ENCODE results near the gene DEDD. TPM values are rescaled to one million over a fixed set of nuclear protein-coding genes. Genes with fewer than 3 reads are reported as not detected.

DEDD gene
- total RNA-seq, 1 experiment from 2014 or later, result 44.7 TPM

- Histone ChIP-seq H3K27me3 (ENCODE audit: insufficient read depth, low read length) (no peaks in the 10 kb centered on the region), H2BK120ac (ENCODE audit: low read depth, low read length, poor library complexity, severe bottlenecking) (no peak overlapping the region), H2BK12ac (ENCODE audit: insufficient read length, low read depth, low read length) (no peak overlapping the region), H3K23me2 (ENCODE audit: insufficient read length, low read depth, low read length, poor library complexity, severe bottlenecking) (peaks cover 6% of the 10 kb centered on the region), H3K4me1 (ENCODE audit: insufficient read depth, low read length) (no peaks in the 10 kb centered on the region; the same call in 1 of the 2 replicates), H2BK20ac (ENCODE audit: low read depth, low read length, poor library complexity, severe bottlenecking) (no peak overlapping the region), H3K18ac (ENCODE audit: insufficient read length, low read depth, low read length) (no peak overlapping the region), H2BK5ac (ENCODE audit: insufficient read length, low read length) (no peak overlapping the region), H4K5ac (ENCODE audit: insufficient read length, low read depth, low read length) (no peak overlapping the region), H3K4ac (ENCODE audit: low read depth, low read length) (no peak overlapping the region), H4K20me1 (ENCODE audit: control insufficient read depth, insufficient read depth, insufficient read length) (no peaks in the 10 kb centered on the region), H3K79me2 (ENCODE audit: insufficient read depth, low read length) (no peaks in the 10 kb centered on the region), H3K79me1 (ENCODE audit: insufficient read depth, low read depth, low read length, poor library complexity, severe bottlenecking) (no peaks in the 10 kb centered on the region), H3K23ac (ENCODE audit: insufficient read length, low read depth, low read length) (no peak overlapping the region), H4K91ac (ENCODE audit: insufficient read length, low read depth, low read length) (no peak overlapping the region), H3K4me2 (ENCODE audit: insufficient read depth, insufficient read length, low read length) (no peak overlapping the region), H3T11ph (ENCODE audit: low read length) (no peak overlapping the region), H2AK5ac (ENCODE audit: insufficient read length, low read length) (no peak overlapping the region), H3K9ac (ENCODE audit: extremely low read depth, insufficient read length, low read length) (no peak overlapping the region), H3K56ac (ENCODE audit: insufficient read length, low read depth, low read length) (no peak overlapping the region), H3K14ac (ENCODE audit: insufficient read depth, low read length) (no peak overlapping the region), H2AFZ (ENCODE audit: low read length) (no peak overlapping the region), H3K9me3 (ENCODE audit: control insufficient read depth, low read depth, low read length) (no peaks in the 10 kb centered on the region), H2BK15ac (ENCODE audit: low read depth, low read length) (no peak overlapping the region), H3K27ac (ENCODE audit: insufficient read length, low read depth, low read length) (no peak overlapping the region), H4K8ac (replicated peaks; ENCODE audit: insufficient read length, low read depth, low read length) (no peak overlapping the region)
- H3K4me3 Mint-ChIP-seq, result no peak overlapping the region
- H3K9me3 Mint-ChIP-seq, result no peaks in the 10 kb centered on the region
- no peaks in the 10 kb centered on the region; the same call in 1 of the 2 replicates for H3K27me3 Mint-ChIP-seq (ENCODE audit: low read depth)
- TF ChIP-seq CTCF (conservative IDR thresholded peaks at IDR 0.05), result no peak
- no peak for DNase-seq
- H3K36me3 Mint-ChIP-seq (ENCODE audit: insufficient read depth in 1 of 3, low read depth in 3 of 3), result peaks cover 25 to 62% (median 62%) of the 10 kb centered on the region in 3 experiments; a peak in 6 of 7 replicates
- H3K27ac Mint-ChIP-seq, result no peak overlapping the region
- WGBS (ENCODE audit: extremely low coverage, insufficient read length, low lambda C conversion rate), result no CpG with 5 or more reads among the region's 11 CpGs
- H3K4me1 Mint-ChIP-seq, result peaks cover 19 to 21% of the 10 kb centered on the region in 2 experiments
Observed at GRCh38 chr1:161173711-161174110, 41.2 kb upstream of the DEDD start.
